ENCODE results near the gene BEND3. TPM values are rescaled to one million over a fixed set of nuclear protein-coding genes. Genes with fewer than 3 reads are reported as not detected.
"Not testable (repeated sequence)": the region's sequence is repeated elsewhere in the genome, so short reads cannot be mapped to it uniquely, and the experiment has no call there.

Gene BEND3
- total RNA-seq, 4 donors from 2014 or later, result 2.6 to 8.3 (median 6.1) TPM

DNA sequence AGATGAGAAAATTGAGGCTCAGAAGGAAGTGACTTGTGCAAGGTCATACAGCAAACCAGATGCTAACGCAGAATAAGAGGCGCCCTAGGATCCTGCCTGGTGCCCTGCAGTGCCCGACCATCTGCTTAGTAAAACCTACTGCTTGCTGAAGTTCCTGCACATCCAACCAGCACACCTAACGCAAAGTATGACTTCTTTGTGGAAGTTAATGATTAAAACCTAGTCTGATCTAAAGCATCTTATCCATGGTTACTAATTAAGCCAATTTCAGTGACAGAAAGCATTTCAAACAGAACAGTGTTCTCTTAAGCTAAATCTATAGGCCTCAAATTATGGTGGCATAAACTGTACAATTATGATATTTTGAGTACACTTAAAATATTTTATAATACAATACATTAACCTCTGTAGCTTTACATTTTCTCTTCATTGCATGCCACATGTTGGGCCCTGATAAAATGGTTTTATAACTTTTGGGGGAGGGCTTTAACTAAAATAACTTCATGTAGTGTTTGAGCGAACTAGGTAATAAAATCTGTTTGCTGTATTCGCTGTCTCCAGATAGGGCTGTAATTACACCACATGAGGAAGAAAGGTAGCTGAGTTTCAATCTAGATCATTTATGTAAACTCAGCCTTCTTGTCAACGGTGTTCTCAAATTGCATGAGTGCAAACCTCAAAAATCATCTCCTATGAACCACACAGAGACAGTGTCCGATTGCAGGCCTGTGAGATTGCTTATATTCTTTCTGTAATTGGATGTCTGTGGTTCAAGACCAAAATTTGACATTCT, 37.5 kb upstream of the BEND3 start:
- no peaks in the 10 kb centered on the region for H3K9me3 ChIP-seq
- peak in 1 of 3 donors; percentile 50 for DNase-seq
- no peak for TF ChIP-seq POLR2A (IDR thresholded peaks at IDR 0.05)
- TF ChIP-seq, protein P1, sequence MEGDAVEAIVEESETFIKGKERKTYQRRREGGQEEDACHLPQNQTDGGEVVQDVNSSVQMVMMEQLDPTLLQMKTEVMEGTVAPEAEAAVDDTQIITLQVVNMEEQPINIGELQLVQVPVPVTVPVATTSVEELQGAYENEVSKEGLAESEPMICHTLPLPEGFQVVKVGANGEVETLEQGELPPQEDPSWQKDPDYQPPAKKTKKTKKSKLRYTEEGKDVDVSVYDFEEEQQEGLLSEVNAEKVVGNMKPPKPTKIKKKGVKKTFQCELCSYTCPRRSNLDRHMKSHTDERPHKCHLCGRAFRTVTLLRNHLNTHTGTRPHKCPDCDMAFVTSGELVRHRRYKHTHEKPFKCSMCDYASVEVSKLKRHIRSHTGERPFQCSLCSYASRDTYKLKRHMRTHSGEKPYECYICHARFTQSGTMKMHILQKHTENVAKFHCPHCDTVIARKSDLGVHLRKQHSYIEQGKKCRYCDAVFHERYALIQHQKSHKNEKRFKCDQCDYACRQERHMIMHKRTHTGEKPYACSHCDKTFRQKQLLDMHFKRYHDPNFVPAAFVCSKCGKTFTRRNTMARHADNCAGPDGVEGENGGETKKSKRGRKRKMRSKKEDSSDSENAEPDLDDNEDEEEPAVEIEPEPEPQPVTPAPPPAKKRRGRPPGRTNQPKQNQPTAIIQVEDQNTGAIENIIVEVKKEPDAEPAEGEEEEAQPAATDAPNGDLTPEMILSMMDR (IDR thresholded peaks at IDR 0.05), result no peak
- H3K4me1 ChIP-seq, result peaks cover 0 to 22% (median 1%) of the 10 kb centered on the region in 4 donors
- H3K4me3 ChIP-seq, result no peak overlapping the region
- peak overlapping the region in 1 of 4 donors; percentile 60 for H3K27ac ChIP-seq
- H3K27me3 ChIP-seq, result no peaks in the 10 kb centered on the region
- no peaks in the 10 kb centered on the region for H3K36me3 ChIP-seq

DNA sequence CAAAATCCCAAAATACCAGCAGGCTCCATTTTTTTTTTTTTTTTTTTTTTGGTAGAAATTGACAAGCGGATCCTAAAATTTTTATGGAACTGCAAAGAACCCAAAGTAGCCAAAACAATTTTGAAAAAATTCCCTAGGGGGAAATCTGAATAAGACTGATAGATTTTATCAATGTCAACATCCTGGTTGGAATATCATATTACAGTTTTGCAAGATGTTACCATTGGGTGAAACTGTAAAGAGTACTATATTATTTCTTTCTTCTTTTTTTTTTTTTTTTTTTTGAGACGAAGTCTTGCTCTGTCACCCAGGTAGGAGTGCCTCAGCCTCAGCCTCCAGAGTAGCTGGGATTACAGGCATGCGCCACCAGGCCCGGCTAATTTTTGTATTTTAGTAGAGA, 29.4 kb upstream of the BEND3 start:
- DNase-seq, result no peak
- Histone ChIP-seq H3K9me3 (no peaks in the 10 kb centered on the region), H3K4me1 (no peaks in the 10 kb centered on the region), H3K27me3 (no peaks in the 10 kb centered on the region), H3K4me3 (no peak overlapping the region), H3K36me3 (no peaks in the 10 kb centered on the region), H3K27ac (no peak overlapping the region)
- TF ChIP-seq POLR2A (IDR thresholded peaks at IDR 0.05), result no peak
- TF ChIP-seq, protein P1 (IDR thresholded peaks at IDR 0.05), result no peak

DNA sequence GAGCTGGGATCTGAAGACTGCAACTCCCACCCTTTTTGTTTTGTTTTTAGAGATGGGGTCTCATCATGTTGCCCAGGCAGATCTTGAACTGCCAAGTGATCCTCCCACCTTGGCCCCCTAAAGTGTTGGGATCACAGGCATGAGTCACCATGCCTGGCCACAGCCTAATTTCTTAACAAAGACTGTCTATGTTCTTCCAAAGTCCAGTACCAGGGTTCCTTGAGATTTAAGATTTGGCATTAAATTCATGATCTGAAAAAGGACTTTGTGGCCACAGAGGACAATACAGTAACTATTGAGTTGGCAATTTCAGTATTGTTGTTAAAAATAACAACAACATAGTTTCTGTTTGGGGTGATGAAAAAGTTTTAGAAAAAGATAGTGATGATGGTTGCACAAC, 28.7 kb upstream of the BEND3 start:
- TF ChIP-seq, protein P1 (IDR thresholded peaks at IDR 0.05), result no peak
- TF ChIP-seq POLR2A (IDR thresholded peaks at IDR 0.05), result no peak
- no peaks in the 10 kb centered on the region for H3K27me3 ChIP-seq

DNA sequence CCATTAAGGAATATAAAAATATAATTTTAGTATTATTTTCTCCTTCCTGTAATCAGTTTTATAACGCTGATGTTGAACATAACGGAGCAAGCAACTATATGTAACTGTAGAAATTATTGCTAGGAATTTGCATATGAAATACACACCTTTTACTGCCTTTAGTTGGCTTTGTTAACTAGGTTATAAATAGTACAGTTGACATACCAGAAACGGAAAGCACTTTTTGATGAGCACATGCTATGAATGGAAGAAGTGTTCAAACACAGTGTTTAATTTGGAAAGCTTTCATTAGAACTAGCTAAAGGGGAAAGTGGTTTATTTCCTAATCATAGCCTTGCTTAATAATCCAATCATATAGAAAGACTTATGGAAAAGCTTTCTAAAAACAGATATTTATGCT, 25.3 kb upstream of the BEND3 start:
- no peak overlapping the region for H3K27ac ChIP-seq
- TF ChIP-seq, protein P1 (IDR thresholded peaks at IDR 0.05), result no peak
- no peak for TF ChIP-seq POLR2A (IDR thresholded peaks at IDR 0.05)
- no peaks in the 10 kb centered on the region for H3K9me3 ChIP-seq
- H3K4me1 ChIP-seq, result no peaks in the 10 kb centered on the region
- H3K27me3 ChIP-seq, result no peaks in the 10 kb centered on the region
- no peak overlapping the region for H3K4me3 ChIP-seq
- no peak for DNase-seq
- H3K36me3 ChIP-seq, result no peaks in the 10 kb centered on the region

More for the DNA sequence above, 28.7 kb upstream of the BEND3 start:
- Histone ChIP-seq H3K4me1 (no peaks in the 10 kb centered on the region), H3K36me3 (no peaks in the 10 kb centered on the region), H3K9me3 (no peaks in the 10 kb centered on the region), H3K27ac (no peak overlapping the region), H3K4me3 (no peak overlapping the region)
- no peak for DNase-seq

DNA sequence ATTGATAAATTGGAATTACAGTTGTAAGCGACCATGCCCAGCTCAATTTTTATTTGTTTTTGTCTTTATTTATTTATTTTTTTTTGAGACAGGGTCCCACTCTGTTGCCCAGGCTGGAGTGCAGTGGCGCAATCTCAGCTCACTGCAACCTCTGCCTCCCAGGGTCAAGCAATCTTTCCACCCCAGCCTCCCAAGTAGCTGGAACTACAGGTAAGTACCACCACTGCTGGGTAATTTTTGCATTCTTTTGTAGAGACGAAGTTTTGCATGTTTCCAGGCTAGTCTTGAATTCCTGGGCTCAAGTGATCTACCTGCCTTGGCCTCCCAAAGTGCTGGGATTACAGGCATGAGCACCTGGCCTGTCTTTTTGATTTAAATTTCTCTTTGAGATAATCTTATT, 21.0 kb upstream of the BEND3 start:
- H3K27me3 ChIP-seq, H3K4me3 ChIP-seq, H3K27ac ChIP-seq, DNase-seq, H3K4me1 ChIP-seq, H3K9me3 ChIP-seq, H3K36me3 ChIP-seq: not testable (repeated sequence)

DNA sequence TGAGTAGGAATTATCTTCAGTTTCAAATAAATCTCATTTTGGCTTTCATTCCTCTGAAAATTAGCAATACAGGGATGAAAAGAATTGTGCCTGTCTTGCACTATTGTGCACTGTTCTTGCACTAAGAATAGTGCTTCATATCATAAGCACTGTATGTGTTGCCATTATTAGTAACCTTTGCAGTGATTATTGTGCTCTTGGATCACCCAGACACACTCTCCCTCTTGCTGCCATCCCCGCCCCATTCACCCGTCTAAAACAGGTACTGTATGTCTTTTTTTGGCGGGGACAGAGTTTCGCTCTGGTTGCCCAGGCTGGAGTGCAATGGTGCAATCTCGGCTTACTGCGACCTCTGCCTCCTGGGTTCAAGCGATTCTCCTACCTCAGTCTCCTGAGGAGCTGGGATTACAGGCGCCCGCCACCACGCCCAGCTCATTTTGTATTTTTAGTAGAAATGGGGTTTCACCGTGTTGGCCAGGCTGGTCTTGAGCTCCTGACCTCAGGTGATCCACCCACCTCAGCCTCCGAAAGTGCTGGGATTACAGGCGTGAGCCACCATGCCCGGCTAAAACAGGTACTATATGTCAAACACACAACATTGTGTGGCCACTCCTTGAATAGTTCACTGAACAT, 19.8 kb upstream of the BEND3 start:
- DNase-seq, H3K27ac ChIP-seq, H3K4me1 ChIP-seq, H3K4me3 ChIP-seq, H3K27me3 ChIP-seq, H3K9me3 ChIP-seq, H3K36me3 ChIP-seq: not testable (repeated sequence)

All from Peyer's patch (tissue), 4 donors.